B cell (primary cell): ENCODE results near the gene UXT. TPM values are rescaled to one million over a fixed set of nuclear protein-coding genes. Genes with fewer than 3 reads are reported as not detected.
"Not testable (repeated sequence)": the region's sequence is repeated elsewhere in the genome, so short reads cannot be mapped to it uniquely, and the experiment has no call there.

Experiments used
- ATAC-seq: fragments of 200-7000 bp; cut with Tn5 transposase; one replicate; pipeline ENCODE4 v1.10.0; 2021; ENCODE audit warnings: low read depth, mild to moderate bottlenecking, moderate number of reproducible peaks, moderate library complexity
- CTCF ChIA-PET: fragments of 350-600 bp; sonication (Branson Sonifier 250); formaldehyde crosslinking; loops from one replicate; lab custom pipeline; 2021; ENCODE audit warnings: antibody characterized with exemption, inconsistent platforms; lab: Charles Lee
- POLR2A ChIA-PET: fragments of 350-600 bp; sonication (Branson Sonifier 250); formaldehyde crosslinking; loops from one replicate; lab custom pipeline; 2021; ENCODE audit warnings: antibody characterized with exemption; lab: Charles Lee
- DNase-seq: peaks from one replicate; pipeline ENCODE4 v3.0.0; 2013
- H2AFZ ChIP-seq: 2 replicates; pipeline ENCODE4 v1.6.1; 2012; ENCODE audit warnings: mild to moderate bottlenecking, low read depth, low read length; ENCODE audit not compliant: insufficient read depth, poor library complexity, severe bottlenecking
- H3K27ac ChIP-seq, 2 donors: 1 replicate in 1 of 2; 2 replicates in 1 of 2; pipeline ENCODE4 v1.5.1; 2012 to 2013; ENCODE audit warnings: low read length in 2 of 2, mild to moderate bottlenecking in 2 of 2, moderate library complexity in 1 of 2
- H3K27me3 ChIP-seq, 4 experiments: fragments of 200-600 bp in 1 of 4; sonication (generic) in 1 of 4; replicated peaks in 1 of 4; 1 replicate in 2 of 4; 2 replicates in 2 of 4; pipeline versions ENCODE4 v1.6.1 to v1.7.0; 2013 to 2016; ENCODE audit warnings: low read length in 3 of 4, mild to moderate bottlenecking in 2 of 4, mixed read lengths in 1 of 4, moderate library complexity in 1 of 4; ENCODE audit not compliant: insufficient read depth in 4 of 4, control insufficient read depth in 3 of 4; ENCODE audit errors: control extremely low read depth in 1 of 4
- H3K36me3 ChIP-seq, 2 experiments: replicated peaks in 1 of 2; 1 replicate in 1 of 2; 2 replicates in 1 of 2; pipeline versions ENCODE4 v1.6.1 to v1.7.1; 2013; ENCODE audit warnings: low read length in 1 of 2; ENCODE audit not compliant: insufficient read depth in 2 of 2, control insufficient read depth in 1 of 2; ENCODE audit errors: control extremely low read depth in 1 of 2, extremely low read depth in 1 of 2
- H3K4me1 ChIP-seq, 2 donors: fragments of 200-600 bp in 1 of 2; sonication (generic) in 1 of 2; 1 replicate in 1 of 2; 2 replicates in 1 of 2; pipeline versions ENCODE4 v1.5.1 to v1.6.1; 2013 to 2017; ENCODE audit warnings: low read length in 2 of 2; ENCODE audit not compliant: control insufficient read depth in 2 of 2, insufficient read depth in 2 of 2
- H3K4me2 ChIP-seq: replicated peaks from 2 replicates; pipeline ENCODE3; 2012; ENCODE audit warnings: mild to moderate bottlenecking, low read depth, low read length; ENCODE audit not compliant: poor library complexity, severe bottlenecking
- H3K4me3 ChIP-seq, 5 experiments: fragments of 200-600 bp in 1 of 5; sonication (generic) in 1 of 5; 1 replicate in 3 of 5; 2 replicates in 2 of 5; pipeline versions ENCODE4 v1.5.1 to v1.7.0; 2011 to 2016; ENCODE audit warnings: low read length in 4 of 5, mild to moderate bottlenecking in 4 of 5, low read depth in 2 of 5, control low read depth in 1 of 5, moderate library complexity in 1 of 5; ENCODE audit not compliant: insufficient read depth in 1 of 5; ENCODE audit errors: control extremely low read depth in 1 of 5, extremely low read depth in 1 of 5
- H3K79me2 ChIP-seq: fragments of 200-600 bp; sonication (generic); one replicate; pipeline ENCODE4 v1.6.0; 2016; ENCODE audit warnings: low read length; ENCODE audit not compliant: control insufficient read depth, insufficient read depth
- H3K9ac ChIP-seq: fragments of 200-600 bp; sonication (generic); 2 replicates; pipeline ENCODE4 v1.6.1; 2017; ENCODE audit warnings: mild to moderate bottlenecking, low read length, moderate library complexity
- H3K9me3 ChIP-seq, 3 donors: one replicate each; pipeline versions ENCODE4 v1.6.1 to v1.7.1; 2013; ENCODE audit warnings: low read length in 2 of 3; ENCODE audit not compliant: control insufficient read depth in 2 of 3, insufficient read depth in 1 of 3; ENCODE audit errors: control extremely low read depth in 1 of 3
- H4K20me1 ChIP-seq: 2 replicates; pipeline ENCODE4 v1.6.0; 2012; ENCODE audit warnings: mild to moderate bottlenecking, low read length; ENCODE audit not compliant: insufficient read depth, control insufficient read depth, poor library complexity, severe bottlenecking
- H3K27ac Mint-ChIP-seq: one replicate; pipeline ENCODE4 v1.8.0; 2021; ENCODE audit warnings: mixed read lengths
- H3K27me3 Mint-ChIP-seq: one replicate; pipeline ENCODE4 v1.8.0; 2021; ENCODE audit warnings: mixed read lengths
- H3K4me1 Mint-ChIP-seq: one replicate; pipeline ENCODE4 v1.8.0; 2021; ENCODE audit warnings: mixed read lengths
- H3K4me3 Mint-ChIP-seq: one replicate; pipeline ENCODE4 v1.8.0; 2021; ENCODE audit warnings: mixed read lengths
- H3K9me3 Mint-ChIP-seq: one replicate; pipeline ENCODE4 v1.8.0; 2022; ENCODE audit warnings: mixed read lengths; ENCODE audit not compliant: insufficient read depth
- EZH2 ChIP-seq: IDR thresholded peaks from 2 replicates; pipeline ENCODE4 v1.6.1; 2012; ENCODE audit warnings: borderline replicate concordance, low read depth, mild to moderate bottlenecking, moderate library complexity, low read length; ENCODE audit not compliant: insufficient read depth, poor library complexity, severe bottlenecking
- WGBS: methylation state at CpG from one replicate; pipeline ENCODE4 v1.1.5; 2013; ENCODE audit warnings: missing lambda C conversion rate; ENCODE audit not compliant: insufficient coverage; 5-methylcytosine and 5-hydroxymethylcytosine counted together
- intact Hi-C: fragments of 100-400 bp; cut with micrococcal nuclease; formaldehyde crosslinking; loops from one replicate; pipeline ENCODE4 v1.10.0; 2022
- polyA plus RNA-seq: library from polyadenylated mRNA; depleted of rRNA; stranded (reverse); fragments of >200 nt; gene quantifications from 2 replicates; pipeline ENCODE4 v1.2.3, GENCODE V29; 2012
- total RNA-seq, 2 donors: library from RNA; stranded (reverse); fragments of 120-200 nt in 1 of 2; gene quantifications; 1 replicate in 1 of 2; 2 replicates in 1 of 2; pipeline versions ENCODE4 v1.2.3 to v1.2.4, GENCODE V29; 2013 to 2022
- TF ChIP-seq, protein P1 (sequence below): fragments of 200-600 bp; IDR thresholded peaks from one replicate; pipeline ENCODE4 v1.8.0; 2022; ENCODE audit warnings: antibody characterized with exemption, mild to moderate bottlenecking

Gene UXT
- total and polyA plus RNA-seq, 2 donors (not counting 1 experiment from before 2014, with no cell fraction given), result 177 to 238 TPM

DNA sequence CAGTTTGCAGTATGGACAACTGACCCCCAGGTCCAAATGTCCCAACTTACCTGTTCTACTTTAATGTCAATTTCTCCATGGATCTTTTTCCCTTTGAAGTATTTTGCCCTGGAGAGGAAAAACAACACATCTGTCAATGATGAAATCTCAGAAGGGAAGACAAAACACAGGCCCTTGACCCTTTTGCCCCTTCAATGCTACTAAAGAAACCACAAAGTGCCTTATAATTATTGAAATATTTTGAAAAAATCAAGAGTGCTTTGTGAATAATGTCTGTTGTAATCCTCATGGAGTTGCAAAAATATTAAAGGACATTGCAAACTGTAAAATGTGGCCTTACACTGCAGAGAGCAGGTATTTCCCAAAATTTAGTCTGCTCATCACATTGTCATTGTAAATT lies 51.9 kb downstream of the UXT start:
- Histone ChIP-seq H2AFZ (no peak overlapping the region), H3K79me2 (no peaks in the 10 kb centered on the region), H3K27ac (no peak overlapping the region), H4K20me1 (no peaks in the 10 kb centered on the region), H3K4me1 (no peaks in the 10 kb centered on the region), H3K9me3 (no peaks in the 10 kb centered on the region), H3K36me3 (no peaks in the 10 kb centered on the region), H3K9ac (no peak overlapping the region), H3K4me3 (no peak overlapping the region), H3K27me3 (no peaks in the 10 kb centered on the region), H3K4me2 (no peak overlapping the region)
- intact Hi-C loops, result no loop called here
- no peak for ATAC-seq
- TF ChIP-seq EZH2, result no peak
- TF ChIP-seq, protein P1, sequence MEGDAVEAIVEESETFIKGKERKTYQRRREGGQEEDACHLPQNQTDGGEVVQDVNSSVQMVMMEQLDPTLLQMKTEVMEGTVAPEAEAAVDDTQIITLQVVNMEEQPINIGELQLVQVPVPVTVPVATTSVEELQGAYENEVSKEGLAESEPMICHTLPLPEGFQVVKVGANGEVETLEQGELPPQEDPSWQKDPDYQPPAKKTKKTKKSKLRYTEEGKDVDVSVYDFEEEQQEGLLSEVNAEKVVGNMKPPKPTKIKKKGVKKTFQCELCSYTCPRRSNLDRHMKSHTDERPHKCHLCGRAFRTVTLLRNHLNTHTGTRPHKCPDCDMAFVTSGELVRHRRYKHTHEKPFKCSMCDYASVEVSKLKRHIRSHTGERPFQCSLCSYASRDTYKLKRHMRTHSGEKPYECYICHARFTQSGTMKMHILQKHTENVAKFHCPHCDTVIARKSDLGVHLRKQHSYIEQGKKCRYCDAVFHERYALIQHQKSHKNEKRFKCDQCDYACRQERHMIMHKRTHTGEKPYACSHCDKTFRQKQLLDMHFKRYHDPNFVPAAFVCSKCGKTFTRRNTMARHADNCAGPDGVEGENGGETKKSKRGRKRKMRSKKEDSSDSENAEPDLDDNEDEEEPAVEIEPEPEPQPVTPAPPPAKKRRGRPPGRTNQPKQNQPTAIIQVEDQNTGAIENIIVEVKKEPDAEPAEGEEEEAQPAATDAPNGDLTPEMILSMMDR, result no peak
- Mint-ChIP-seq H3K27me3 (no peaks in the 10 kb centered on the region), H3K4me1 (no peaks in the 10 kb centered on the region), H3K9me3 (no peaks in the 10 kb centered on the region), H3K4me3 (no peak overlapping the region), H3K27ac (no peak overlapping the region)
- CTCF ChIA-PET, result no interaction called here
- POLR2A ChIA-PET, result no interaction called here
- no peak for DNase-seq

DNA sequence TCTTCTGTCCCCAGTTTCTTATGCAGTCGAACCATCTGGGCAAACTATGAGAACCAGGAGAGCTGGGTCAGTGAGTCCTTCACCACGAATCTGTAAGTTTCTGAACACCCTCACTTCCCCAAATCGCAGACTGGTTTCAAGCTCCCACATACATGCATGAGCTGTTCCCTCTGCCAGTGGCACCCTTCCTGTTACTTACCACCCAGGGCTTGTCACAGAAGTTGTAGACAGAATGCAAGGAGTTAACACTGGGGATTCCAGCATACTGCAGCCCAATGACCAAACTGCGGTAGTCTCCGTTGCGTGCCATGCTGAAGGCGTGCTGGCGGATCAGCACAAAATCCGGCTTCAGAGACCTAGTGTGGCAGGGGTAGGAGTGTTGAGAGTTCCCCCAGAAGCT lies 54.0 kb downstream of the UXT start:
- Mint-ChIP-seq H3K4me3 (no peak overlapping the region), H3K27me3 (peaks cover 2% of the 10 kb centered on the region), H3K4me1 (no peaks in the 10 kb centered on the region), H3K27ac (no peak overlapping the region), H3K9me3 (no peaks in the 10 kb centered on the region)
- Histone ChIP-seq H3K9ac (no peak overlapping the region), H3K9me3 (peaks cover 0 to 3% (median 0%) of the 10 kb centered on the region in 3 donors), H3K27me3 (no peaks in the 10 kb centered on the region), H3K4me3 (no peak overlapping the region), H3K36me3 (no peaks in the 10 kb centered on the region), H2AFZ (no peak overlapping the region), H3K4me1 (no peaks in the 10 kb centered on the region), H3K4me2 (no peak overlapping the region), H4K20me1 (no peaks in the 10 kb centered on the region), H3K27ac (no peak overlapping the region), H3K79me2 (no peaks in the 10 kb centered on the region)
- ATAC-seq (no peak), DNase-seq (no peak)
- WGBS, result no CpG with 5 or more reads among the region's 9 CpGs
- intact Hi-C loops, result no loop called here
- POLR2A ChIA-PET, result no interaction called here
- TF ChIP-seq, protein P1, result no peak
- TF ChIP-seq EZH2, result no peak
- CTCF ChIA-PET, result no interaction called here

DNA sequence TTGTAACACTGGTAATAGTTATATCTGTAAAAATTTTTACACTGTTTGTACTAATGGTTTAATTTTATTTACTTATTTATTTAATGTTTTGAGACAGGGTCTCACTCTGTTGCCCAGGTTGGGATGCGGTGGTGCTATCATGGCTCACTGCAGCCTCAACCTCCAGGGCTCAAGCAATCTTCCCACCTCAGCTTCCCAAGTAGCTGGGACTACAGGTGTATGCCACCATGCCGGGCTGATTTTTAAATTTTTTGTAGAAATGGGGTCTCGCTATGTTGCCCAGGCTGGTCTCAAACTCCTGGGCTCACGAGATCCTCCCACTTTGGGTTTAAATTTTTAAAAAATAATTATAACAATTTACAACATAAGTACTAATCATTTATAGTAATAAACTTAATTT lies 55.9 kb downstream of the UXT start:
- H3K27me3 Mint-ChIP-seq, result not testable (repeated sequence)

More for the DNA sequence above, 55.9 kb downstream of the UXT start:
- POLR2A ChIA-PET, intact Hi-C loops, H3K9me3 ChIP-seq, H3K4me2 ChIP-seq, H3K27ac Mint-ChIP-seq, H3K9me3 Mint-ChIP-seq, H3K4me3 ChIP-seq, CTCF ChIA-PET, H4K20me1 ChIP-seq, H3K4me1 Mint-ChIP-seq, H3K27ac ChIP-seq, H3K36me3 ChIP-seq, H3K9ac ChIP-seq, H2AFZ ChIP-seq, H3K4me3 Mint-ChIP-seq, DNase-seq, ATAC-seq, H3K27me3 ChIP-seq, H3K79me2 ChIP-seq, H3K4me1 ChIP-seq: not testable (repeated sequence)
- WGBS, result no CpG with 5 or more reads among the region's 4 CpGs
